Immature natural killer cell (primary cell): Measurements from ENCODE around the gene SLCO3A1. TPM values are rescaled to one million over a fixed set of nuclear protein-coding genes. Genes with fewer than 3 reads are reported as not detected.

Source experiments
- DNase-seq, 3 donors: peaks; one replicate each; pipeline ENCODE4 v3.0.0; 2022; ENCODE audit warnings: mixed read lengths in 1 of 3
- H3K27ac Mint-ChIP-seq, 6 donors: one replicate each; pipeline ENCODE4 v1.8.0; 2020; ENCODE audit warnings: mixed read lengths in 6 of 6, mild to moderate bottlenecking in 5 of 6, inconsistent platforms in 4 of 6, moderate library complexity in 3 of 6
- H3K27me3 Mint-ChIP-seq, 3 donors: one replicate each; pipeline ENCODE4 v1.8.0; 2020 to 2021; ENCODE audit warnings: low read depth in 3 of 3, mild to moderate bottlenecking in 3 of 3, mixed read lengths in 3 of 3, moderate library complexity in 3 of 3, inconsistent platforms in 1 of 3
- H3K36me3 Mint-ChIP-seq, 3 donors: one replicate each; pipeline ENCODE4 v1.8.0; 2020; ENCODE audit warnings: mixed read lengths in 3 of 3, inconsistent platforms in 2 of 3, mild to moderate bottlenecking in 2 of 3
- H3K4me1 Mint-ChIP-seq, 2 donors: one replicate each; pipeline ENCODE4 v1.8.0; 2020; ENCODE audit warnings: inconsistent platforms in 2 of 2, mild to moderate bottlenecking in 2 of 2, mixed read lengths in 2 of 2, moderate library complexity in 1 of 2
- H3K4me3 Mint-ChIP-seq, 5 donors: one replicate each; pipeline ENCODE4 v1.8.0; 2020; ENCODE audit warnings: mild to moderate bottlenecking in 5 of 5, mixed read lengths in 5 of 5, inconsistent platforms in 3 of 5, moderate library complexity in 3 of 5
- H3K9me3 Mint-ChIP-seq, 6 donors: one replicate each; pipeline ENCODE4 v1.8.0; 2020; ENCODE audit warnings: mild to moderate bottlenecking in 6 of 6, mixed read lengths in 6 of 6, inconsistent platforms in 4 of 6, moderate library complexity in 3 of 6
- polyA plus RNA-seq, 3 donors: library from polyadenylated mRNA; unstranded; fragments of 300-500 nt; fragmentation: Illumina TruSeq; gene quantifications; one replicate each; pipeline ENCODE4 v1.2.3, GENCODE V29; 2021

SLCO3A1 gene
- polyA plus RNA-seq, 3 donors from 2014 or later = 17.0 to 41.3 (median 30.2) TPM

GRCh38 chr15:92029767-92030166, 176.3 kb downstream of the SLCO3A1 start:
- DNase-seq = no peak
- H3K27ac Mint-ChIP-seq = peak overlapping the region in 1 of 6 donors; percentile 42

GRCh38 chr15:92033314-92033713, 179.8 kb downstream of the SLCO3A1 start:
- peaks cover 0 to 4% (median 0%) of the 10 kb centered on the region in 3 donors for H3K27me3 Mint-ChIP-seq
- H3K27ac Mint-ChIP-seq = no peak overlapping the region
- no peak overlapping the region for H3K4me3 Mint-ChIP-seq
- peaks cover 41 to 83% of the 10 kb centered on the region in 2 donors for H3K4me1 Mint-ChIP-seq
- H3K36me3 Mint-ChIP-seq = no peaks in the 10 kb centered on the region
- DNase-seq = no peak
- no peaks in the 10 kb centered on the region for H3K9me3 Mint-ChIP-seq

More at GRCh38 chr15:92029767-92030166, 176.3 kb downstream of the SLCO3A1 start:
- H3K36me3 Mint-ChIP-seq = no peaks in the 10 kb centered on the region
- H3K27me3 Mint-ChIP-seq = peaks cover 0 to 4% (median 0%) of the 10 kb centered on the region in 3 donors
- H3K4me1 Mint-ChIP-seq = peaks cover 36 to 52% of the 10 kb centered on the region in 2 donors
- no peak overlapping the region for H3K4me3 Mint-ChIP-seq
- H3K9me3 Mint-ChIP-seq = no peaks in the 10 kb centered on the region

GRCh38 chr15:92033723-92034122, 180.2 kb downstream of the SLCO3A1 start:
- no peak for DNase-seq
- H3K36me3 Mint-ChIP-seq = no peaks in the 10 kb centered on the region
- H3K9me3 Mint-ChIP-seq = peaks cover 0 to 2% (median 0%) of the 10 kb centered on the region in 6 donors
- H3K4me3 Mint-ChIP-seq = no peak overlapping the region
- H3K27ac Mint-ChIP-seq = no peak overlapping the region
- peaks cover 41 to 83% of the 10 kb centered on the region in 2 donors for H3K4me1 Mint-ChIP-seq
- H3K27me3 Mint-ChIP-seq = peaks cover 0 to 4% (median 0%) of the 10 kb centered on the region in 3 donors

- Mint-ChIP-seq H3K4me3 (no peak overlapping the region), H3K9me3 (peaks cover 0 to 4% (median 0%) of the 10 kb centered on the region in 6 donors), H3K36me3 (no peaks in the 10 kb centered on the region), H3K27me3 (peaks cover 0 to 4% (median 0%) of the 10 kb centered on the region in 3 donors), H3K27ac (no peak overlapping the region), H3K4me1 (peaks cover 45 to 86% of the 10 kb centered on the region in 2 donors)
- DNase-seq = no peak
Observed at GRCh38 chr15:92034227-92034626, 180.7 kb downstream of the SLCO3A1 start.

- DNase-seq = no peak
- Mint-ChIP-seq H3K27me3 (peaks cover 0 to 4% (median 0%) of the 10 kb centered on the region in 3 donors), H3K9me3 (peaks cover 0 to 4% (median 0%) of the 10 kb centered on the region in 6 donors), H3K4me1 (peaks cover 53 to 89% of the 10 kb centered on the region in 2 donors), H3K4me3 (no peak overlapping the region), H3K36me3 (no peaks in the 10 kb centered on the region), H3K27ac (no peak overlapping the region)
Observed at GRCh38 chr15:92035551-92035950, 182.0 kb downstream of the SLCO3A1 start.

GRCh38 chr15:92035961-92036360, 182.5 kb downstream of the SLCO3A1 start:
- no peak for DNase-seq
- H3K36me3 Mint-ChIP-seq = no peaks in the 10 kb centered on the region
- no peak overlapping the region for H3K27ac Mint-ChIP-seq
- no peak overlapping the region for H3K4me3 Mint-ChIP-seq
- H3K9me3 Mint-ChIP-seq = peaks cover 0 to 4% (median 0%) of the 10 kb centered on the region in 6 donors
- H3K27me3 Mint-ChIP-seq = peaks cover 0 to 4% (median 0%) of the 10 kb centered on the region in 3 donors
- peaks cover 56 to 89% of the 10 kb centered on the region in 2 donors for H3K4me1 Mint-ChIP-seq

- no peak for DNase-seq
- H3K4me3 Mint-ChIP-seq = no peak overlapping the region
- peaks cover 59 to 89% of the 10 kb centered on the region in 2 donors for H3K4me1 Mint-ChIP-seq
- peaks cover 0 to 4% (median 0%) of the 10 kb centered on the region in 6 donors for H3K9me3 Mint-ChIP-seq
- H3K36me3 Mint-ChIP-seq = no peaks in the 10 kb centered on the region
- peaks cover 0 to 2% (median 0%) of the 10 kb centered on the region in 3 donors for H3K27me3 Mint-ChIP-seq
- no peak overlapping the region for H3K27ac Mint-ChIP-seq
Observed at GRCh38 chr15:92037491-92037890, 184.0 kb downstream of the SLCO3A1 start.

GRCh38 chr15:92040350-92040749, 186.8 kb downstream of the SLCO3A1 start:
- H3K36me3 Mint-ChIP-seq = no peaks in the 10 kb centered on the region
- peaks cover 0 to 1% (median 0%) of the 10 kb centered on the region in 3 donors for H3K27me3 Mint-ChIP-seq
- peaks cover 58 to 87% of the 10 kb centered on the region in 2 donors for H3K4me1 Mint-ChIP-seq
- no peak overlapping the region for H3K4me3 Mint-ChIP-seq
- peaks cover 0 to 4% (median 0%) of the 10 kb centered on the region in 6 donors for H3K9me3 Mint-ChIP-seq
- no peak overlapping the region for H3K27ac Mint-ChIP-seq
- no peak for DNase-seq

GRCh38 chr15:92041371-92041770, 187.9 kb downstream of the SLCO3A1 start:
- peaks cover 58 to 81% of the 10 kb centered on the region in 2 donors for H3K4me1 Mint-ChIP-seq
- DNase-seq = no peak
- no peaks in the 10 kb centered on the region for H3K36me3 Mint-ChIP-seq
- H3K9me3 Mint-ChIP-seq = peaks cover 0 to 4% (median 0%) of the 10 kb centered on the region in 6 donors
- no peak overlapping the region for H3K27ac Mint-ChIP-seq
- peaks cover 0 to 1% (median 0%) of the 10 kb centered on the region in 3 donors for H3K27me3 Mint-ChIP-seq
- H3K4me3 Mint-ChIP-seq = no peak overlapping the region

- no peak overlapping the region for H3K4me3 Mint-ChIP-seq
- peaks cover 0 to 4% (median 0%) of the 10 kb centered on the region in 6 donors for H3K9me3 Mint-ChIP-seq
- no peaks in the 10 kb centered on the region for H3K36me3 Mint-ChIP-seq
- no peak for DNase-seq
- peaks cover 0 to 3% (median 0%) of the 10 kb centered on the region in 3 donors for H3K27me3 Mint-ChIP-seq
- H3K4me1 Mint-ChIP-seq = peaks cover 60 to 66% of the 10 kb centered on the region in 2 donors
- H3K27ac Mint-ChIP-seq = peak overlapping the region in 2 of 6 donors; percentile 2 to 37
Observed at GRCh38 chr15:92043283-92043682, 189.8 kb downstream of the SLCO3A1 start.

GRCh38 chr15:92044203-92044909, 190.8 kb downstream of the SLCO3A1 start:
- no peak overlapping the region for H3K4me3 Mint-ChIP-seq
- peaks cover 0 to 1% (median 0%) of the 10 kb centered on the region in 6 donors for H3K9me3 Mint-ChIP-seq
- H3K4me1 Mint-ChIP-seq = peaks cover 59 to 68% of the 10 kb centered on the region in 2 donors
- no peak for DNase-seq
- peaks cover 0 to 3% (median 0%) of the 10 kb centered on the region in 3 donors for H3K27me3 Mint-ChIP-seq
- peak overlapping the region in 3 of 6 donors; percentile 37 to 56 (median 42) for H3K27ac Mint-ChIP-seq
- no peaks in the 10 kb centered on the region for H3K36me3 Mint-ChIP-seq

GRCh38 chr15:92047900-92048299, 194.4 kb downstream of the SLCO3A1 start:
- no peak overlapping the region for H3K27ac Mint-ChIP-seq
- peaks cover 33 to 56% of the 10 kb centered on the region in 2 donors for H3K4me1 Mint-ChIP-seq

GRCh38 chr15:92048739-92049138, 195.2 kb downstream of the SLCO3A1 start:
- Mint-ChIP-seq H3K4me1 (peaks cover 29 to 53% of the 10 kb centered on the region in 2 donors), H3K9me3 (peaks cover 0 to 1% (median 0%) of the 10 kb centered on the region in 6 donors), H3K27ac (no peak overlapping the region), H3K27me3 (peaks cover 0 to 3% (median 0%) of the 10 kb centered on the region in 3 donors), H3K4me3 (no peak overlapping the region), H3K36me3 (no peaks in the 10 kb centered on the region)
- no peak for DNase-seq

More at GRCh38 chr15:92047900-92048299, 194.4 kb downstream of the SLCO3A1 start:
- Mint-ChIP-seq H3K4me3 (no peak overlapping the region), H3K27me3 (peaks cover 0 to 3% (median 0%) of the 10 kb centered on the region in 3 donors), H3K9me3 (peaks cover 0 to 1% (median 0%) of the 10 kb centered on the region in 6 donors), H3K36me3 (no peaks in the 10 kb centered on the region)
- no peak for DNase-seq

- no peak overlapping the region for H3K4me3 Mint-ChIP-seq
- no peaks in the 10 kb centered on the region for H3K9me3 Mint-ChIP-seq
- H3K27ac Mint-ChIP-seq = no peak overlapping the region
- peaks cover 23 to 50% of the 10 kb centered on the region in 2 donors for H3K4me1 Mint-ChIP-seq
- H3K27me3 Mint-ChIP-seq = peaks cover 0 to 2% (median 0%) of the 10 kb centered on the region in 3 donors
- no peak for DNase-seq
- H3K36me3 Mint-ChIP-seq = no peaks in the 10 kb centered on the region
Observed at GRCh38 chr15:92049290-92049989, 195.9 kb downstream of the SLCO3A1 start.
